ENCODE data around the gene PARPBP.

The PARPBP gene

GRCh38 chr12:102114212-102114611 is 5.8 kb upstream of the PARPBP start:
- H3K27ac ChIP-seq (ENCODE audit: low read depth, low read length, poor library complexity, severe bottlenecking) = no peak overlapping the region
- H3K9me2 ChIP-seq (ENCODE audit: low read depth, low read length) = no peaks in the 10 kb centered on the region

GRCh38 chr12:102116392-102116791 is 3.6 kb upstream of the PARPBP start:
- Histone ChIP-seq H3K36me3 (ENCODE audit: insufficient read depth, low read length) (peaks cover 70% of the 10 kb centered on the region), H3K9me2 (ENCODE audit: low read depth, low read length) (no peaks in the 10 kb centered on the region), H4K20me1 (ENCODE audit: insufficient read depth, low read length) (no peaks in the 10 kb centered on the region), H3F3A (ENCODE audit: insufficient read depth, low read length) (no peaks in the 10 kb centered on the region), H3K9ac (ENCODE audit: low read length) (no peak overlapping the region), H3K4me2 (ENCODE audit: low read length) (no peak overlapping the region), H3K9me3 (ENCODE audit: low read length) (no peaks in the 10 kb centered on the region), H2AFZ (ENCODE audit: low read length) (no peak overlapping the region), H3K27ac (ENCODE audit: low read depth, low read length, poor library complexity, severe bottlenecking) (no peak overlapping the region), H3K4me1 (ENCODE audit: insufficient read depth, low read length, severe bottlenecking) (peaks cover 15% of the 10 kb centered on the region), H3K4me3 (ENCODE audit: low read depth, low read length, poor library complexity, severe bottlenecking) (no peak overlapping the region), H3K79me2 (ENCODE audit: insufficient read depth, low read length) (peaks cover 19% of the 10 kb centered on the region), H3K27me3 (ENCODE audit: insufficient read depth, low read length) (no peaks in the 10 kb centered on the region)
- TF ChIP-seq EZH2 (IDR thresholded peaks at IDR 0.05; ENCODE audit: borderline replicate concordance, low read length) = no peak
- no peak for TF ChIP-seq CTCF (IDR thresholded peaks at IDR 0.05; ENCODE audit: low read length)

More at GRCh38 chr12:102114212-102114611, 5.8 kb upstream of the PARPBP start:
- H3K27me3 ChIP-seq (ENCODE audit: insufficient read depth, low read length) = no peaks in the 10 kb centered on the region
- H3K9ac ChIP-seq (ENCODE audit: low read length) = no peak overlapping the region
- no peaks in the 10 kb centered on the region for H3F3A ChIP-seq (ENCODE audit: insufficient read depth, low read length)
- H4K20me1 ChIP-seq (ENCODE audit: insufficient read depth, low read length) = no peaks in the 10 kb centered on the region
- peaks cover 7% of the 10 kb centered on the region for H3K4me1 ChIP-seq (ENCODE audit: insufficient read depth, low read length, severe bottlenecking)
- no peaks in the 10 kb centered on the region for H3K9me3 ChIP-seq (ENCODE audit: low read length)
- H3K36me3 ChIP-seq (ENCODE audit: insufficient read depth, low read length) = peaks cover 91% of the 10 kb centered on the region
- no peak for TF ChIP-seq EZH2 (IDR thresholded peaks at IDR 0.05; ENCODE audit: borderline replicate concordance, low read length)
- TF ChIP-seq CTCF (IDR thresholded peaks at IDR 0.05; ENCODE audit: low read length) = no peak
- no peak overlapping the region for H2AFZ ChIP-seq (ENCODE audit: low read length)
- no peak overlapping the region for H3K4me3 ChIP-seq (ENCODE audit: low read depth, low read length, poor library complexity, severe bottlenecking)
- no peak overlapping the region for H3K4me2 ChIP-seq (ENCODE audit: low read length)
- H3K79me2 ChIP-seq (ENCODE audit: insufficient read depth, low read length) = peaks cover 3% of the 10 kb centered on the region; the same call in 1 of the 2 replicates

GRCh38 chr12:102118874-102119273 is 1.1 kb upstream of the PARPBP start:
- H3K36me3 ChIP-seq (ENCODE audit: insufficient read depth, low read length) = peaks cover 56% of the 10 kb centered on the region
- peaks cover 34% of the 10 kb centered on the region for H3K79me2 ChIP-seq (ENCODE audit: insufficient read depth, low read length)
- H3F3A ChIP-seq (ENCODE audit: insufficient read depth, low read length) = no peaks in the 10 kb centered on the region
- H3K9me3 ChIP-seq (ENCODE audit: low read length) = no peaks in the 10 kb centered on the region
- H4K20me1 ChIP-seq (ENCODE audit: insufficient read depth, low read length) = no peaks in the 10 kb centered on the region
- H3K4me2 ChIP-seq (ENCODE audit: low read length) = peak overlapping the region; percentile 98
- H3K4me3 ChIP-seq (ENCODE audit: low read depth, low read length, poor library complexity, severe bottlenecking) = peak overlapping the region; percentile 92
- peaks cover 29% of the 10 kb centered on the region for H3K4me1 ChIP-seq (ENCODE audit: insufficient read depth, low read length, severe bottlenecking)
- no peak overlapping the region for H3K27ac ChIP-seq (ENCODE audit: low read depth, low read length, poor library complexity, severe bottlenecking)
- no peak overlapping the region for H2AFZ ChIP-seq (ENCODE audit: low read length)
- TF ChIP-seq CTCF (IDR thresholded peaks at IDR 0.05; ENCODE audit: low read length) = no peak
- TF ChIP-seq EZH2 (IDR thresholded peaks at IDR 0.05; ENCODE audit: borderline replicate concordance, low read length) = no peak
- H3K9me2 ChIP-seq (ENCODE audit: low read depth, low read length) = no peaks in the 10 kb centered on the region
- no peaks in the 10 kb centered on the region for H3K27me3 ChIP-seq (ENCODE audit: insufficient read depth, low read length)
- peak overlapping the region; percentile 93; the same call in 1 of the 2 replicates for H3K9ac ChIP-seq (ENCODE audit: low read length)
